ENCODE measurements around the gene COBL.

COBL gene

DNA sequence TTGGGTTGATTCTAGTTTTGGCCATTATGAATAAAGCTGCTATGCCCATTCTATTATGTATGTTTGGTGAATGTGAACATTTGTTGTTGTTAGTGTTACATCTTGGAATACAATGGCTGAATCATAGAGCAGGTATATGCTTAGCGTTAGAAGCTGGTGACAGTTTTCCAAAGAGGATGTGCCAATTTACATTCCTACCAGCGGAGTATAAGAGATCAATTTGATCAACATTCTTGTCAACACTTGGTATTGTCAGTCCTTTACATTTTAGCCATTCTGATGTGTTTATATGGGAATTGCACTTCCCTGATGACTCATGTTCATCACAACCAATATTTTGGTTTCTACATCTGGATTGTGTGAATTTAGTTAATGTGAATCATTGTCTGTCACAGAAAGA lies 37.8 kb upstream of the COBL start:
- Histone ChIP-seq H3K36me3 (no peaks in the 10 kb centered on the region), H3K27ac (no peak overlapping the region), H3K4me1 (ENCODE audit: control insufficient read depth in 1 of 2, insufficient read depth in 1 of 2, low read depth in 1 of 2, low read length in 1 of 2) (no peaks in the 10 kb centered on the region), H3K4me3 (ENCODE audit: low read depth in 1 of 2, low read length in 1 of 2) (no peak overlapping the region), H3K27me3 (no peaks in the 10 kb centered on the region), H3K9me3 (no peaks in the 10 kb centered on the region)
- no peak for TF ChIP-seq CTCF (IDR thresholded peaks at IDR 0.05)

- no peaks in the 10 kb centered on the region for H3K9me3 ChIP-seq
- TF ChIP-seq CTCF (IDR thresholded peaks at IDR 0.05): no peak
- no peaks in the 10 kb centered on the region for H3K27me3 ChIP-seq
- no peaks in the 10 kb centered on the region for H3K36me3 ChIP-seq
- H3K27ac ChIP-seq: no peak overlapping the region
- H3K4me3 ChIP-seq (ENCODE audit: low read depth in 1 of 2, low read length in 1 of 2): no peak overlapping the region
- H3K4me1 ChIP-seq (ENCODE audit: control insufficient read depth in 1 of 2, insufficient read depth in 1 of 2, low read depth in 1 of 2, low read length in 1 of 2): no peaks in the 10 kb centered on the region
Observed at GRCh38 chr7:51352174-51353100, 35.8 kb upstream of the COBL start.

DNA sequence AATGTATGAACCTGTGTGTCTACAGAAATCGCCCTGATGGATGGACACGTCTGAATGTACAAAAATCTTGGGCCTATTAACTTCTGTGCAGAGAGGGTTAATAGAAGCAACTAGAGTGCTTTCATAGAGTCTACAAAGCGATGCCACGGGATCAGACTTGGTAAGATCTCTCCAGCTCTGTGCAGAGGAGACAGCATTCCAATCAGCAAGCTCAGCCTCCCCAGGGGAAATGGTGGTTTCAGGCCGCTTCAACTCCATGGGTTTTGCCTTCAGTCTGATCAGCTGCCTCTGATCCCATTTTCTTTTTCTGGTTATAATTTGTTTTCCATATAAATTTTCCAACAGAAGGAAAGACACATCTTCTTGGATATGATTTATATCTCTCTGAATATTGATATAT lies 35.1 kb upstream of the COBL start:
- no peak overlapping the region for H3K27ac ChIP-seq
- no peaks in the 10 kb centered on the region for H3K36me3 ChIP-seq
- no peaks in the 10 kb centered on the region for H3K9me3 ChIP-seq
- no peak for TF ChIP-seq CTCF (IDR thresholded peaks at IDR 0.05)
- no peaks in the 10 kb centered on the region for H3K4me1 ChIP-seq (ENCODE audit: control insufficient read depth in 1 of 2, insufficient read depth in 1 of 2, low read depth in 1 of 2, low read length in 1 of 2)
- no peak overlapping the region for H3K4me3 ChIP-seq (ENCODE audit: low read depth in 1 of 2, low read length in 1 of 2)
- H3K27me3 ChIP-seq: peaks cover 2% of the 10 kb centered on the region

- TF ChIP-seq CTCF (IDR thresholded peaks at IDR 0.05): no peak
- Histone ChIP-seq H3K9me3 (no peaks in the 10 kb centered on the region), H3K4me1 (ENCODE audit: control insufficient read depth in 1 of 2, insufficient read depth in 1 of 2, low read depth in 1 of 2, low read length in 1 of 2) (no peaks in the 10 kb centered on the region), H3K27me3 (peaks cover 12% of the 10 kb centered on the region), H3K27ac (no peak overlapping the region), H3K4me3 (ENCODE audit: low read depth in 1 of 2, low read length in 1 of 2) (no peak overlapping the region), H3K36me3 (no peaks in the 10 kb centered on the region)
Observed at GRCh38 chr7:51350546-51350896, 33.9 kb upstream of the COBL start.

- Histone ChIP-seq H3K27ac (no peak overlapping the region), H3K27me3 (peaks cover 17% of the 10 kb centered on the region), H3K36me3 (no peaks in the 10 kb centered on the region), H3K4me1 (ENCODE audit: control insufficient read depth in 1 of 2, insufficient read depth in 1 of 2, low read depth in 1 of 2, low read length in 1 of 2) (no peaks in the 10 kb centered on the region), H3K9me3 (no peaks in the 10 kb centered on the region), H3K4me3 (ENCODE audit: low read depth in 1 of 2, low read length in 1 of 2) (no peak overlapping the region)
- TF ChIP-seq CTCF (IDR thresholded peaks at IDR 0.05): no peak
Observed at GRCh38 chr7:51349820-51350545, 33.4 kb upstream of the COBL start.
